Neural crest cell (in vitro differentiated cells): Measurements from ENCODE around the gene RERE. TPM values are rescaled to one million over a fixed set of nuclear protein-coding genes. Genes with fewer than 3 reads are reported as not detected.

ENCODE experiments used
- DNase-seq: peaks from one replicate; pipeline ENCODE4 v3.0.0; 2021; ENCODE audit warnings: low read depth, mixed read lengths, low spot score
- H3K27ac Mint-ChIP-seq: one replicate; pipeline ENCODE4 v1.8.0; 2021; ENCODE audit warnings: mild to moderate bottlenecking, mixed read lengths; ENCODE audit not compliant: unreplicated experiment
- H3K27me3 Mint-ChIP-seq: 2 replicates; pipeline ENCODE4 v1.8.0; 2021; ENCODE audit warnings: low read depth, mild to moderate bottlenecking, mixed read lengths
- H3K36me3 Mint-ChIP-seq: 2 replicates; pipeline ENCODE4 v1.8.0; 2021; ENCODE audit warnings: low read depth, mild to moderate bottlenecking, mixed read lengths
- H3K4me1 Mint-ChIP-seq: 2 replicates; pipeline ENCODE4 v1.8.0; 2021; ENCODE audit warnings: mixed read lengths
- H3K4me3 Mint-ChIP-seq: one replicate; pipeline ENCODE4 v1.8.0; 2021; ENCODE audit warnings: mild to moderate bottlenecking, mixed read lengths
- H3K9me3 Mint-ChIP-seq: 2 replicates; pipeline ENCODE4 v1.8.0; 2021; ENCODE audit warnings: mixed read lengths
- CTCF ChIP-seq: fragments of 200-600 bp; sonication (generic); conservative IDR thresholded peaks from 2 replicates; pipeline ENCODE4 v1.5.0; 2021; ENCODE audit warnings: antibody characterized with exemption, mild to moderate bottlenecking
- total RNA-seq: library from RNA; stranded (reverse); gene quantifications from 2 replicates; pipeline ENCODE4 v1.2.1, GENCODE V29; 2021

RERE gene
- total RNA-seq, 1 donor from 2014 or later: 122 TPM

GRCh38 chr1:8776104-8776503, 41.3 kb downstream of the RERE start:
- peaks cover 3% of the 10 kb centered on the region for H3K36me3 Mint-ChIP-seq
- H3K9me3 Mint-ChIP-seq: no peaks in the 10 kb centered on the region
- no peaks in the 10 kb centered on the region for H3K4me1 Mint-ChIP-seq
- no peaks in the 10 kb centered on the region for H3K27me3 Mint-ChIP-seq
- no peak overlapping the region for H3K27ac Mint-ChIP-seq
- TF ChIP-seq CTCF: no peak
- no peak overlapping the region for H3K4me3 Mint-ChIP-seq
- no peak for DNase-seq

GRCh38 chr1:8767006-8767405, 50.4 kb downstream of the RERE start:
- TF ChIP-seq CTCF: no peak
- no peak overlapping the region for H3K27ac Mint-ChIP-seq
- H3K27me3 Mint-ChIP-seq: no peaks in the 10 kb centered on the region
- peaks cover 37% of the 10 kb centered on the region for H3K4me1 Mint-ChIP-seq
- no peak overlapping the region for H3K4me3 Mint-ChIP-seq
- H3K9me3 Mint-ChIP-seq: no peaks in the 10 kb centered on the region
- H3K36me3 Mint-ChIP-seq: no peaks in the 10 kb centered on the region
- no peak for DNase-seq

GRCh38 chr1:8765198-8765597, 52.2 kb downstream of the RERE start:
- Mint-ChIP-seq H3K4me3 (no peak overlapping the region), H3K27me3 (no peaks in the 10 kb centered on the region), H3K36me3 (no peaks in the 10 kb centered on the region), H3K9me3 (no peaks in the 10 kb centered on the region), H3K4me1 (peaks cover 37% of the 10 kb centered on the region), H3K27ac (no peak overlapping the region)
- TF ChIP-seq CTCF: no peak
- no peak for DNase-seq

GRCh38 chr1:8764293-8764937, 53.0 kb downstream of the RERE start:
- TF ChIP-seq CTCF: no peak
- H3K9me3 Mint-ChIP-seq: no peaks in the 10 kb centered on the region
- no peak for DNase-seq
- no peaks in the 10 kb centered on the region for H3K36me3 Mint-ChIP-seq
- H3K27ac Mint-ChIP-seq: no peak overlapping the region
- H3K4me1 Mint-ChIP-seq: peaks cover 37% of the 10 kb centered on the region
- H3K4me3 Mint-ChIP-seq: no peak overlapping the region
- no peaks in the 10 kb centered on the region for H3K27me3 Mint-ChIP-seq

GRCh38 chr1:8763888-8764287, 53.6 kb downstream of the RERE start:
- no peak overlapping the region for H3K4me3 Mint-ChIP-seq
- DNase-seq: no peak
- H3K27me3 Mint-ChIP-seq: no peaks in the 10 kb centered on the region
- TF ChIP-seq CTCF: no peak
- H3K9me3 Mint-ChIP-seq: no peaks in the 10 kb centered on the region
- peak overlapping the region; percentile 58 for H3K27ac Mint-ChIP-seq
- no peaks in the 10 kb centered on the region for H3K36me3 Mint-ChIP-seq
- H3K4me1 Mint-ChIP-seq: peaks cover 32% of the 10 kb centered on the region

GRCh38 chr1:8754993-8755392, 62.4 kb downstream of the RERE start:
- no peaks in the 10 kb centered on the region for H3K36me3 Mint-ChIP-seq
- peaks cover 21% of the 10 kb centered on the region for H3K4me1 Mint-ChIP-seq
- H3K27me3 Mint-ChIP-seq: no peaks in the 10 kb centered on the region
- H3K27ac Mint-ChIP-seq: no peak overlapping the region
- DNase-seq: no peak
- H3K9me3 Mint-ChIP-seq: no peaks in the 10 kb centered on the region
- no peak overlapping the region for H3K4me3 Mint-ChIP-seq
- no peak for TF ChIP-seq CTCF
